Measurements from ENCODE around the gene ADCY10. TPM values are rescaled to one million over a fixed set of nuclear protein-coding genes. Genes with fewer than 3 reads are reported as not detected.

ADCY10 gene
- total RNA-seq, 6 experiments from 2014 or later: 0.43 to 5.8 (median 1.5) TPM

DNA sequence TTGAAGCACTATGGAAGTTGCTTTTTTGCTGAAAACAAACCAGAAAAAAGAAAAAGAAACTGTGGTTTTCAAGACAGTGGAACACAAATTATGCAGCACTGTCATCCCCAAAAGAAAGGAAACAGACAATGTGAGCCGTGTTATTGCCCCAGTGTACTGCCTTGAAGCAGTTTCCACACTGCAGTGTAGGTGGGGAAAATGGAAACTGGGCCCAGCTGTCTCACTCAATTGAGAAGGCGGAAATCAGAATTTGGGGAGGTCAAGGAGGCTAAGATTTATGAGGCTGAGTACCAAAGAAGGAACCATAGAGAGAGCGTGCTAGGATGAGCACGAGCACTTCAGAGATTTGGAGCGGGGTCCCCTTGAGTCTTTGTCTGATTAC, 136.7 kb downstream of the ADCY10 start:
- no peaks in the 10 kb centered on the region for H3K4me1 ChIP-seq
- no peaks in the 10 kb centered on the region for H3K27me3 ChIP-seq
- H3K9me3 ChIP-seq: no peaks in the 10 kb centered on the region
- H3K36me3 ChIP-seq: peaks cover 0 to 2% (median 0%) of the 10 kb centered on the region in 4 donors
- WGBS (ENCODE audit: insufficient coverage, low coverage, low lambda C conversion rate, missing lambda C conversion rate): 86% methylated on average over 5 of the region's 5 CpGs
- intact Hi-C loops (cut with DNase I): no loop called here
- H3K4me3 ChIP-seq: no peak overlapping the region
- no peak for TF ChIP-seq POLR2A (IDR thresholded peaks at IDR 0.05)
- TF ChIP-seq, protein P1, sequence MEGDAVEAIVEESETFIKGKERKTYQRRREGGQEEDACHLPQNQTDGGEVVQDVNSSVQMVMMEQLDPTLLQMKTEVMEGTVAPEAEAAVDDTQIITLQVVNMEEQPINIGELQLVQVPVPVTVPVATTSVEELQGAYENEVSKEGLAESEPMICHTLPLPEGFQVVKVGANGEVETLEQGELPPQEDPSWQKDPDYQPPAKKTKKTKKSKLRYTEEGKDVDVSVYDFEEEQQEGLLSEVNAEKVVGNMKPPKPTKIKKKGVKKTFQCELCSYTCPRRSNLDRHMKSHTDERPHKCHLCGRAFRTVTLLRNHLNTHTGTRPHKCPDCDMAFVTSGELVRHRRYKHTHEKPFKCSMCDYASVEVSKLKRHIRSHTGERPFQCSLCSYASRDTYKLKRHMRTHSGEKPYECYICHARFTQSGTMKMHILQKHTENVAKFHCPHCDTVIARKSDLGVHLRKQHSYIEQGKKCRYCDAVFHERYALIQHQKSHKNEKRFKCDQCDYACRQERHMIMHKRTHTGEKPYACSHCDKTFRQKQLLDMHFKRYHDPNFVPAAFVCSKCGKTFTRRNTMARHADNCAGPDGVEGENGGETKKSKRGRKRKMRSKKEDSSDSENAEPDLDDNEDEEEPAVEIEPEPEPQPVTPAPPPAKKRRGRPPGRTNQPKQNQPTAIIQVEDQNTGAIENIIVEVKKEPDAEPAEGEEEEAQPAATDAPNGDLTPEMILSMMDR (IDR thresholded peaks at IDR 0.05): no peak
- ATAC-seq (no peak), DNase-seq (no peak)
- H3K27ac ChIP-seq: no peak overlapping the region

DNA sequence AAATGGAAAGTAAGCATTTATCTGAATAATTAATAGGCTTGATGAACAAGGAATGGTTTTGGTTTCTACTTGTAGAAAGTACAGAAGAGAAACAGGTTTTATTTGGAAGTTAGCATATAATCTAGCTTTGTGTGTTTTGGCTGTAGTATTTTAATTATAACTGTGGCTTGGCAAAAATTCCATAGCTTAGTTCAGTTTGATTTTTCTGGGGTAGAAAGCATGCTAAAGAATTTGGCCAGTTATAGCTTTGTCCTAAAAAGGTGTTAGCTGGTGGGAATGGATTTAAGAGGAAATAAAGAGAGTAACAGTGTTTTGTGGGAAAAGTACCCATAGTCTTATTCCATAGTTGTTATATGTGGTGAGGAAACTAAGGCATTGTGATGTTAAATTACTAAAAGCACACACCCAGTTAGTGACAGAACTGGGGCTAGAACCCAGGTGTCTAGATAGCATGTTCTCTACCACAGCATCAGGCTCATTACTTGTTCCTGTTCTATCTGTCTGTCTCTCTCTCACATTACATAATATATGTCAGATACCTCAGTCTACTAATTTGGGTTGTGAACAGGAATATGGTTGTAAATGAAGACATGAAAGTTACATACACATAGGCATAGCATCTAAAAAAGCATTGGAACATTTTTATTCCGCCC, 137.2 kb downstream of the ADCY10 start:
- no peak overlapping the region for H3K4me3 ChIP-seq
- peaks cover 0 to 2% (median 0%) of the 10 kb centered on the region in 4 donors for H3K36me3 ChIP-seq
- no peaks in the 10 kb centered on the region for H3K9me3 ChIP-seq
- H3K27ac ChIP-seq: no peak overlapping the region
- ATAC-seq (no peak), DNase-seq (no peak)
- intact Hi-C loops (cut with DNase I): no loop called here
- no peaks in the 10 kb centered on the region for H3K27me3 ChIP-seq
- H3K4me1 ChIP-seq: no peaks in the 10 kb centered on the region
- TF ChIP-seq, protein P1 (IDR thresholded peaks at IDR 0.05): no peak
- TF ChIP-seq POLR2A (IDR thresholded peaks at IDR 0.05): no peak
- 80% methylated on average over 1 of the region's 1 CpG for WGBS (ENCODE audit: insufficient coverage, low coverage, low lambda C conversion rate, missing lambda C conversion rate)

DNA sequence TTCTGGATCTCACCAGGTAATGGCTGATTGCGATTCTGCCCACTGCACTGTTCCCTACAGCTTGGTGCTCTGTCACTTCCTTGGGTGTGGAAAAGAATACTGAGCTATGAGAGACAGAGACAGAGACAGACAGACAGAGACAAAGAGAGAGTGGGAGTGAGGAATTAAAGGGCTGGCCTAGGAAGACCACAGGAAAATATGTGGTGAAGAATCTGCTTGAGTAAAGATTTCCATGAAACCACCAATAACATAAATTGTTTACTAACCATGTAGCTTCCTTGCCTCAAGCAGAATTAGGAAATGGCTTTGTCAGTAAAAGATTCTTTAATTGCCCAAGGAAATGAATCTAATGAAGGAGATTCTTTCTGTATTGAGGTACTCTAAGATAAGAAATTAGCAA, 137.8 kb downstream of the ADCY10 start:
- no peak for TF ChIP-seq POLR2A (IDR thresholded peaks at IDR 0.05)
- DNase-seq (no peak), ATAC-seq (no peak)
- WGBS (ENCODE audit: insufficient coverage, low coverage, low lambda C conversion rate, missing lambda C conversion rate): 100% methylated on average over 1 of the region's 1 CpG
- H3K27me3 ChIP-seq: no peaks in the 10 kb centered on the region
- no peaks in the 10 kb centered on the region for H3K9me3 ChIP-seq
- H3K4me1 ChIP-seq: no peaks in the 10 kb centered on the region
- no peak overlapping the region for H3K4me3 ChIP-seq
- peaks cover 0 to 2% (median 0%) of the 10 kb centered on the region in 4 donors for H3K36me3 ChIP-seq
- no peak overlapping the region for H3K27ac ChIP-seq
- intact Hi-C loops (cut with DNase I): no loop called here

DNA sequence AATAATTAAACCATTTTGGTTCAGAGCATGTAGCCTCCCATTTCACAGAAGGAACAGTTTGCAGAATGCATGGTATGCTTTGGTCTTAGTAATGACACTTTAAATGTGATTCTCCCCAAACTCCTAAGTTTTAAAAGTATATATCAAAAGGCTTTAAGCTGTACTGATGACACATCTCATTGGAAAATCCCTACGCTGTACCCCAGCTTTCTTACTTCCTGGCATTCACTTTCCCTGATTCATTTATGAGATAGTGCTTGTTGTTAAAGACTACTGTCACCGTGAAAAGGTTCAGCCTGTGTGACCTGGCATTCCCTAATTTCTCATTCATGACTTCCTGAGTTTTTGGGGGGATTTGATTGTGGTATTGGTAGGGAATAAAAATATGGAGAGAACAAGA, 138.8 kb downstream of the ADCY10 start:
- Histone ChIP-seq H3K36me3 (peaks cover 0 to 2% (median 0%) of the 10 kb centered on the region in 4 donors), H3K27ac (no peak overlapping the region), H3K27me3 (no peaks in the 10 kb centered on the region), H3K9me3 (no peaks in the 10 kb centered on the region), H3K4me3 (no peak overlapping the region), H3K4me1 (no peaks in the 10 kb centered on the region)
- DNase-seq: no peak
- intact Hi-C loops (cut with DNase I): no loop called here
- WGBS (ENCODE audit: insufficient coverage, low coverage, low lambda C conversion rate, missing lambda C conversion rate): 86% methylated on average over 2 of the region's 2 CpGs
- TF ChIP-seq, protein P1 (IDR thresholded peaks at IDR 0.05): no peak
- TF ChIP-seq POLR2A (IDR thresholded peaks at IDR 0.05): no peak
- ATAC-seq: no peak

DNA sequence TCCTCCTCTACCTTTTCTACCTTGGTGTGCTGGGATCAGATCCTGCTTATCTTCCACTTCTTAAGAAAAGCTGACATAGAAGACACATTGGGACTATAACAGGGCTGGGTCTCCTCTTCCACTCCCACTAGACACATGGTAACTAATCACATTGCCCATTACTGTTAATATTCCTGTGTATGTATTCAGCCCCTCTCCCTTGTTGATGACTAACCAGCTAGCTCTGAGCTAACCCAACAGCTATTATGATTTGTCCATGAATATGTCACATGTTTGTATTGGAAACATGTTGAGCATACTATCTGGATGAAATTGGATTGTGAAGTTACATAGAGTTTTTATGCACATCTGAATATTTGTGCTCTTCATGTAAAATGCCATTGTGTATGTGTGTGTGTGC, 139.2 kb downstream of the ADCY10 start:
- Histone ChIP-seq H3K27me3 (no peaks in the 10 kb centered on the region), H3K4me1 (no peaks in the 10 kb centered on the region), H3K27ac (no peak overlapping the region), H3K9me3 (no peaks in the 10 kb centered on the region), H3K4me3 (no peak overlapping the region), H3K36me3 (peaks cover 0 to 2% (median 0%) of the 10 kb centered on the region in 4 donors)
- no peak for TF ChIP-seq POLR2A (IDR thresholded peaks at IDR 0.05)
- TF ChIP-seq, protein P1 (IDR thresholded peaks at IDR 0.05): no peak
- DNase-seq (no peak), ATAC-seq (no peak)
- intact Hi-C loops (cut with DNase I): no loop called here

Measured in right lobe of liver (tissue), 6 donors.